ENCODE data around the gene RFX8.

GRCh38 chr2:101501443-101501842, 26.5 kb upstream of the RFX8 start:
- TF ChIP-seq CTCF (IDR thresholded peaks at IDR 0.05) = no peak
- no peak for TF ChIP-seq POLR2A (IDR thresholded peaks at IDR 0.05)
